Measurements from ENCODE around the gene TMEM138.
A peak's percentile ranks its signal among the peaks of the same experiment; 100 is the strongest.

TMEM138 gene

DNA sequence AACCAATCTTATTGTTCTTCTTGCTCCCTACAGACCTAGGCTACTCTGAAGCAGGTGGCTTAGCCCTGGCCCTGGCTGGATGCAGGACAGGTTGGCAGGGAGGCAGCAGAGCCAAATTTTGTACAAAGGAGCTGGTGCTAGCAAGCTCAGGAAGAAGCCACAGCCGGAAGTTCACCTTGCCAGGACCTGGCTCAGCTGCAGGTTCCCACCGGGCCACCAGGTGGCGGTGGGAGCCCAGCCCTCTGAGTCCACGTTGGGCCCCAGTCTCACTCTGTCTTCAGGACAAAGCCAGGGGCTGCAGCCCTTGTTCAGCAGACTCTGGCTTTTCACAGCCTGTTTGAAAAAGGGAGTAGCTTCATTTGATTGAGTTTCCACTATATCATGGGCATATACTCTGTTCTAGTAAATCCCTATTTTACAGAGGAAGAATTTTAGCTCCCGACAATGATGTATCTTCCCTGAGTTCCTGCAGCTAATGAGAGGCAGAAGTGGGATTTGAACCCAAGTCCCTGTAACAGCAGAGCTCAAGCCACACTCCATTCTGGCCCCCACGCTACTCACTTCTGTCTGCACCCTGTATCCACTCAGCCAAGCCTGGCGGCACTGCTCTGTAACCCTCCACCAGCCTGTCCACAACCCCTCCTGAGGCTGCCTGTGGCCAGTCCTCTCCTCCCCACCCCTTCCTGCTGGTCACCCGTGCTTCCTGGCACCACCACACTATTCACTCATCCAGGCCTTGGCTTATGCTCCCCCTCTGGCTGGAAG, 25.8 kb upstream of the TMEM138 start:
- peak; percentile 70 for DNase-seq (ENCODE audit: low read depth)
- no peak overlapping the region for H3K4me3 ChIP-seq (ENCODE audit: control insufficient read depth, low read depth, low read length)
- TF ChIP-seq, protein P1, sequence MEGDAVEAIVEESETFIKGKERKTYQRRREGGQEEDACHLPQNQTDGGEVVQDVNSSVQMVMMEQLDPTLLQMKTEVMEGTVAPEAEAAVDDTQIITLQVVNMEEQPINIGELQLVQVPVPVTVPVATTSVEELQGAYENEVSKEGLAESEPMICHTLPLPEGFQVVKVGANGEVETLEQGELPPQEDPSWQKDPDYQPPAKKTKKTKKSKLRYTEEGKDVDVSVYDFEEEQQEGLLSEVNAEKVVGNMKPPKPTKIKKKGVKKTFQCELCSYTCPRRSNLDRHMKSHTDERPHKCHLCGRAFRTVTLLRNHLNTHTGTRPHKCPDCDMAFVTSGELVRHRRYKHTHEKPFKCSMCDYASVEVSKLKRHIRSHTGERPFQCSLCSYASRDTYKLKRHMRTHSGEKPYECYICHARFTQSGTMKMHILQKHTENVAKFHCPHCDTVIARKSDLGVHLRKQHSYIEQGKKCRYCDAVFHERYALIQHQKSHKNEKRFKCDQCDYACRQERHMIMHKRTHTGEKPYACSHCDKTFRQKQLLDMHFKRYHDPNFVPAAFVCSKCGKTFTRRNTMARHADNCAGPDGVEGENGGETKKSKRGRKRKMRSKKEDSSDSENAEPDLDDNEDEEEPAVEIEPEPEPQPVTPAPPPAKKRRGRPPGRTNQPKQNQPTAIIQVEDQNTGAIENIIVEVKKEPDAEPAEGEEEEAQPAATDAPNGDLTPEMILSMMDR (conservative IDR thresholded peaks at IDR 0.05; ENCODE audit: control insufficient read depth, insufficient read depth, low read depth, low read length), result peak; percentile 96

DNA sequence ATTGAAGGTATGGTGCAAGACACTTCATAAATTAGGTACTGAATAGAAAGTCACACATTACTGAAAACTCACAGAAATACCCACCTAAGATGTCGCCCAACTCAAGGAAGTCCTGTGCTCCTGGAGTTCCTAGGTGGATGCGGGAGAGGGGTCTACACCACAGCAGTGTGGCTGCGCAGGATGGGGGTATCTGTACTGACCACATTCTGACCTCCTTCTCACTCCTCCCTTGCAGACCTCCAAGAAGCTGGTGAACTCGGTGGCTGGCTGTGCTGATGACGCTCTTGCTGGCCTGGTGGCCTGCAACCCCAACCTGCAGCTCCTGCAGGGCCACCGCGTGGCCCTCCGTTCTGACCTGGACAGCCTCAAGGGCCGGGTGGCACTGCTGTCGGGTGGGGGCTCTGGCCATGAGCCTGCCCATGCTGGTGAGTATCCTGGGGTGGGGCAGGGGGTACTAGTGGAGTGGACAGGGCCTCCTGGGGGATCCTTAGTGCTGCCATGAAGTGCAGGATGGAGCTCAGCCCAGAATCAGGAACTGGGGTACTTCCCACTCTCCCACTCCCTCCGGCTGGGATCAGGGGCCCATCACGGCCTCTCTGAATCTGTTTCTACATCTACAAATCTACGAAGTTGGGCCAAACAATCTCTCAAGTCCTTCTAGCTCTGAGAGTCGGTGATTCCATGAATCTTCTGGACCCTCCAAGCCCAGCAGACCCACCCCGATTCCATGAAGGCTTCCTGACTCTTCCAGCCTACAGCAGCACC, 24.3 kb upstream of the TMEM138 start:
- TF ChIP-seq, protein P1 (conservative IDR thresholded peaks at IDR 0.05; ENCODE audit: control insufficient read depth, insufficient read depth, low read depth, low read length), result no peak
- H3K4me3 ChIP-seq (ENCODE audit: control insufficient read depth, low read depth, low read length), result no peak overlapping the region
- DNase-seq (ENCODE audit: low read depth), result no peak

DNA sequence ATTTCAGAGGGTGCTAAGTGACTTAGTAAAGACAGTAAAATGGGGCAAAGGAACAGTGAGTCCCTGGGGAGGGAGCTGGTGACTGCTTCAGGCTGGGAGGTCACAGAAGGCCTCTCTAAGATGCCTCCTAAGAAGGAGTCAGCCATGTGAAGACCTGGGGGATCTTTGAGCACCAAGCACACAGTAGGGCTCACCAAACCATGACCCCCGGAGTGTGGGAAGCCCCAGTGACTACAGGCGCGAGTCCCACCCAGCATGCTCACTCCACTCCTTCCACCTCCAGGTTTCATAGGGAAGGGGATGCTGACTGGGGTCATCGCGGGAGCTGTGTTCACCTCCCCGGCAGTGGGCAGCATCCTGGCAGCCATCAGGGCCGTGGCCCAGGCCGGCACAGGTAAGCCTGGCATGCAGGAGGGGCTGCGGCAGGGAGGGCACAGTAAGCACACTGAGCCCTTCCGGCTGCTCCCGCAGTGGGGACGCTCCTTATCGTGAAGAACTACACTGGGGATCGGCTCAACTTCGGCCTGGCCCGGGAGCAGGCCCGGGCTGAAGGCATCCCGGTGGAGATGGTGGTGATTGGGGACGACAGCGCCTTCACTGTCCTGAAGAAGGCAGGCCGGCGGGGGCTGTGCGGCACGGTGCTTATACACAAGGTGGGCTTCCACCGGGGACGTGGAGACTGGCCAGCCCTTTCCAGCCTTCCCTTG, 23.2 kb upstream of the TMEM138 start:
- no peak for DNase-seq (ENCODE audit: low read depth)
- TF ChIP-seq, protein P1 (conservative IDR thresholded peaks at IDR 0.05; ENCODE audit: control insufficient read depth, insufficient read depth, low read depth, low read length), result no peak
- no peak overlapping the region for H3K4me3 ChIP-seq (ENCODE audit: control insufficient read depth, low read depth, low read length)

DNA sequence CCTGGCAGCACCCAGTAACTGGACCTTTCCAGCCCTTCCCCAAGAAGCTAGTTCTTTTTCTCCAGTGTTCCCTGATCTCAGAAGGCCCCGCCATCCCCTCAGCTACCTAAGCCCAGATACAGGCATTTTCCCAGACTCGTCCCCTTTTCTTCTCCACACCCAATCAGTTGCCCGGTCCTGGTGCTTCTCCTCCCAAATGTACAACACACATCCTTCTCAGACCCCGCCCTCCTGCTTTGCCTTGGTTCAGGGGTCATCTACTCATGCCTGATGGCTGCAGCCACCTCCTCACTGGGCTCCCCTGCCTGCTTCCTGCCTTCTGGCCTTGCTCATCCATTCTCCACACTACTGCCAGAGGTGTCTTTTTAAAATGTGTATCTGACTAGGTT, 22.7 kb upstream of the TMEM138 start:
- TF ChIP-seq, protein P1 (conservative IDR thresholded peaks at IDR 0.05; ENCODE audit: control insufficient read depth, insufficient read depth, low read depth, low read length), result no peak
- H3K4me3 ChIP-seq (ENCODE audit: control insufficient read depth, low read depth, low read length), result no peak overlapping the region
- DNase-seq (ENCODE audit: low read depth), result no peak

DNA sequence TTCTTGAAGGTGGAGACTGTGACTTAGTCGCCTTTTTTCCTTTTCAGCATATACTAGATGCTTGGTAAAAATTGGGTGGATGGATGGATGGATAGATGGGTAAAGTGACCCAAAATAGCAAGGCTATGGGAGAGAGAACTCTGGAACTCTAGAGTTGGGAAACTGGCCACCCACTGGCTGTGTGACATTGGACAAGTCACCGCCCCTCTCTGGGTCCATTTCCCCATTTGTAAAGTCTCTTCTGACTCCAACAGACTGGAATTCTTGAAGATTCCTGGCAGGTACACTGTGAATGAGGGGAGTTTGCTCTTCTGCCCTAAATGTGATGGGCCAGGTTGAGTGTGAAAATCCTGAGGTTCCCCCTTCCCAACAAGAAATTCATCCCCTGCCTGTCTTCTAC, 21.2 kb upstream of the TMEM138 start:
- TF ChIP-seq, protein P1 (conservative IDR thresholded peaks at IDR 0.05; ENCODE audit: control insufficient read depth, insufficient read depth, low read depth, low read length), result no peak
- no peak for DNase-seq (ENCODE audit: low read depth)
- H3K4me3 ChIP-seq (ENCODE audit: control insufficient read depth, low read depth, low read length), result no peak overlapping the region

DNA sequence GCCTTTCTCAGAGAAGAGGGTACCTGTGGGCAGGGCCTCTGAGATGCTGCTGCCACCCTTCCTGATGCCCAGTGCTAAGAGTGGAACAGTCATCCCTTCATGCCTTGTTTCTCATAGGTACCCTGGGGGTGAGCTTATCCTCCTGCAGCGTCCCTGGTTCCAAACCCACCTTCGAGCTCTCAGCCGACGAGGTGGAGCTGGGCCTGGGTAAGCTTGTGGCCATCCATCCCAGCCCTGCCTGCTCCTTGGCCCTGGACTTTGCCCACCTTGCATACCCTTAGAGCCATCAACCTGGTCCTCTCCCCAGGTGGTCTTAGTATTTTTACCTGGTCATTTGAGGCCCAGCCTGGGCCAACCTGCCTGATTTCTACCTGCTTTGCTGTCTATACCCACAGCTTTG, 20.5 kb upstream of the TMEM138 start:
- H3K4me3 ChIP-seq (ENCODE audit: control insufficient read depth, low read depth, low read length), result no peak overlapping the region
- TF ChIP-seq, protein P1 (conservative IDR thresholded peaks at IDR 0.05; ENCODE audit: control insufficient read depth, insufficient read depth, low read depth, low read length), result no peak
- DNase-seq (ENCODE audit: low read depth), result no peak

Measured in fibroblast of mammary gland (primary cell).